ENCODE data around the gene SEMA3F.

SEMA3F gene

GRCh38 chr3:50203809-50204803, 49.0 kb downstream of the SEMA3F start:
- no peak for TF ChIP-seq ARNT (IDR thresholded peaks at IDR 0.05)
- no peak for DNase-seq (ENCODE audit: extremely low spot score)
- POLR2A ChIA-PET, result interaction anchor here (1.0 to 2.6 kb wide), 11 partner anchors 9 to 146 kb away, joined by 3 to 13 read pairs (median 3); partner anchors contain the start of genes CYB561D2, GNAI2 and NPRL2
- CTCF ChIA-PET, result interaction anchor here (1.0 to 3.8 kb wide), 6 partner anchors 10 to 48 kb away, joined by 3 to 16 read pairs (median 3); no protein-coding TSS in a partner anchor

GRCh38 chr3:50204804-50205412, 49.8 kb downstream of the SEMA3F start, which contains the start of gene SLC38A3:
SLC38A3 (plus strand) TSS chr3:50205271; CDS start chr3:50214200, 8,929 bp downstream.
- ChIA-PET CTCF (interaction anchor here (1.1 to 3.8 kb wide), 4 partner anchors 10 to 21 kb away, joined by 3 to 16 read pairs (median 3); no protein-coding TSS in a partner anchor), POLR2A (interaction anchor here (1.0 to 2.6 kb wide), 8 partner anchors 10 to 146 kb away, joined by 3 to 13 read pairs (median 3); partner anchors contain the start of genes CYB561D2 and NPRL2)
- peak; percentile 84 for DNase-seq (ENCODE audit: extremely low spot score)

DNA sequence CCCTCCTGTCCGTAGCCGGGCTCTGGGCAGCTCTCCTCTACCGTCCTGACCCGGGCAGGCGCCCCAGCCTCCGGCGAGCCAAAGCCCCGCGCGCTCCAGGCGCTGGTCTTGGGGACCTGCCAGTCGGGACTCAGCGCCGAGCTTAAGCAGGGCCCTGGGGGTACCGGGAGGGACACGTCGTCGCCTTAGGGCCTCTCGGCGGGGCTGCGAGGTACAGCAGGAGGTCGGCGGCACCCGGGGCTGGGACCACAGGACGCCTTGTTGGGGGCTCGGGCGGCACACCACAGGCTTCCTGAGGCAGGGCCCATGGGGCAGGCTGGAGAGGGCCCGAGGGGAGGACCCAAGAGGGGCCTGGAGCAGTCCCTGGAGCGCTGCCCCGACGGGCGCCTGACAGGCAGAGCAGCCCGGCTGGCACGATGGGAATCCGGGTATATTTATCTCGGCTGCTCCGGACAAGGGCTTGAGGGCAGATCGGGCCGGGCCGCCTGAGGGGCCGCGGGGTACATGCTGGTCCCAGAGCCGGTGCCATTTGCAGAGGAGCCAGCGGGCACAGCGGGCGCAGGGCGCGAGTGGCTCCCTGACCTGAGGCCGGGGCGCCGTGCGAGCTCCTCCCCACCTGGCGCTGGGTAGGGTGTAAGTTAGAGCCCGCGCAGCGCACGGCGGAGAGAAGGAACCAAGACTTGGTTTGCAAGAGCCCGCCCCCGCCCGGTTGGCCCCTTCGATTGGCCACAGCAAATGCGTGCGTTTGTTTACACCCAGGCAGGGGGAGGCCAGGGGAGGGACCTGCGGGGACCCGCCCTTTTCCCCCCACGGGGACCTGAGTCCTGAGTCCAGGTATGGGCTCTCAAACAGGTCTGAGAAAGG, 50.5 kb downstream of the SEMA3F start:
- ChIA-PET POLR2A (interaction anchor here (1.0 to 2.6 kb wide), 8 partner anchors 10 to 145 kb away, joined by 3 to 13 read pairs (median 3); partner anchors contain the start of genes CYB561D2 and NPRL2), CTCF (interaction anchor here (1.1 to 3.8 kb wide), 4 partner anchors 11 to 21 kb away, joined by 3 to 16 read pairs (median 3); no protein-coding TSS in a partner anchor)
- TF ChIP-seq L3MBTL2 (conservative IDR thresholded peaks at IDR 0.05), result peak; percentile 70; the same call in 1 of the 2 replicates
- TF ChIP-seq HDGF (IDR thresholded peaks at IDR 0.05; ENCODE audit: borderline replicate concordance), result no peak
- peak; percentile 25 for DNase-seq (ENCODE audit: extremely low spot score)

More at GRCh38 chr3:50204804-50205412, 49.8 kb downstream of the SEMA3F start, which contains the start of gene SLC38A3:
- no peak for TF ChIP-seq LEF1 (IDR thresholded peaks at IDR 0.05; ENCODE audit: borderline replicate concordance)
- no peak for TF ChIP-seq FOXM1 (IDR thresholded peaks at IDR 0.05; ENCODE audit: borderline replicate concordance)
- no peak for TF ChIP-seq L3MBTL2 (conservative IDR thresholded peaks at IDR 0.05)
- no peak for TF ChIP-seq ZNF384 (IDR thresholded peaks at IDR 0.05)
- no peak for TF ChIP-seq BHLHE40 (IDR thresholded peaks at IDR 0.05; ENCODE audit: borderline replicate concordance)
- no peak for TF ChIP-seq SP1 (IDR thresholded peaks at IDR 0.05)
- TF ChIP-seq SUZ12 (IDR thresholded peaks at IDR 0.05), result no peak
- TF ChIP-seq, protein P1, sequence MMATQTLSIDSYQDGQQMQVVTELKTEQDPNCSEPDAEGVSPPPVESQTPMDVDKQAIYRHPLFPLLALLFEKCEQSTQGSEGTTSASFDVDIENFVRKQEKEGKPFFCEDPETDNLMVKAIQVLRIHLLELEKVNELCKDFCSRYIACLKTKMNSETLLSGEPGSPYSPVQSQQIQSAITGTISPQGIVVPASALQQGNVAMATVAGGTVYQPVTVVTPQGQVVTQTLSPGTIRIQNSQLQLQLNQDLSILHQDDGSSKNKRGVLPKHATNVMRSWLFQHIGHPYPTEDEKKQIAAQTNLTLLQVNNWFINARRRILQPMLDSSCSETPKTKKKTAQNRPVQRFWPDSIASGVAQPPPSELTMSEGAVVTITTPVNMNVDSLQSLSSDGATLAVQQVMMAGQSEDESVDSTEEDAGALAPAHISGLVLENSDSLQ (IDR thresholded peaks at IDR 0.05), result no peak
- no peak for TF ChIP-seq FOXA1 (IDR thresholded peaks at IDR 0.05)
- TF ChIP-seq NFRKB (IDR thresholded peaks at IDR 0.05), result no peak
- no peak for TF ChIP-seq ELF4 (IDR thresholded peaks at IDR 0.05)
- TF ChIP-seq ARNT (IDR thresholded peaks at IDR 0.05), result no peak

GRCh38 chr3:50207359-50208042, 52.4 kb downstream of the SEMA3F start:
- ChIA-PET CTCF (no interaction called here), POLR2A (no interaction called here)
- TF ChIP-seq FOXK2 (IDR thresholded peaks at IDR 0.05) (no peak), FOXA1 (IDR thresholded peaks at IDR 0.05) (no peak), FOXM1 (IDR thresholded peaks at IDR 0.05; ENCODE audit: borderline replicate concordance) (no peak), NFRKB (IDR thresholded peaks at IDR 0.05) (no peak), LEF1 (IDR thresholded peaks at IDR 0.05; ENCODE audit: borderline replicate concordance) (no peak), ARNT (IDR thresholded peaks at IDR 0.05) (no peak), HDGF (IDR thresholded peaks at IDR 0.05; ENCODE audit: borderline replicate concordance) (no peak), TARDBP (IDR thresholded peaks at IDR 0.05) (no peak), SUZ12 (IDR thresholded peaks at IDR 0.05) (no peak), SP1 (IDR thresholded peaks at IDR 0.05) (no peak), CTBP1 (IDR thresholded peaks at IDR 0.05; ENCODE audit: borderline replicate concordance) (no peak), ELF4 (IDR thresholded peaks at IDR 0.05) (no peak), ZNF384 (IDR thresholded peaks at IDR 0.05) (no peak), L3MBTL2 (conservative IDR thresholded peaks at IDR 0.05) (no peak), BHLHE40 (IDR thresholded peaks at IDR 0.05; ENCODE audit: borderline replicate concordance) (no peak)
- TF ChIP-seq, protein P1 (IDR thresholded peaks at IDR 0.05), result no peak

GRCh38 chr3:50208677-50209344, 53.7 kb downstream of the SEMA3F start:
- TF ChIP-seq CTBP1 (IDR thresholded peaks at IDR 0.05; ENCODE audit: borderline replicate concordance) (no peak), ELF4 (IDR thresholded peaks at IDR 0.05) (no peak), ZNF384 (IDR thresholded peaks at IDR 0.05) (no peak), HDGF (IDR thresholded peaks at IDR 0.05; ENCODE audit: borderline replicate concordance) (no peak), FOXK2 (IDR thresholded peaks at IDR 0.05) (no peak), ARNT (IDR thresholded peaks at IDR 0.05) (no peak), FOXM1 (IDR thresholded peaks at IDR 0.05; ENCODE audit: borderline replicate concordance) (no peak), TARDBP (IDR thresholded peaks at IDR 0.05) (no peak), SP1 (IDR thresholded peaks at IDR 0.05) (no peak), L3MBTL2 (conservative IDR thresholded peaks at IDR 0.05) (no peak), SUZ12 (IDR thresholded peaks at IDR 0.05) (no peak), BHLHE40 (IDR thresholded peaks at IDR 0.05; ENCODE audit: borderline replicate concordance) (no peak), FOXA1 (IDR thresholded peaks at IDR 0.05) (no peak)
- TF ChIP-seq, protein P1 (IDR thresholded peaks at IDR 0.05), result no peak
- CTCF ChIA-PET, result interaction anchor here (0.6 to 1.8 kb wide), 3 partner anchors 11 to 21 kb away, joined by 3 to 8 read pairs (median 4); no protein-coding TSS in a partner anchor
- POLR2A ChIA-PET, result interaction anchor here (1.9 kb wide), 1 partner anchor 19 kb away, joined by 6 read pairs; no protein-coding TSS in a partner anchor
- no peak for DNase-seq (ENCODE audit: extremely low spot score)

More at GRCh38 chr3:50207359-50208042, 52.4 kb downstream of the SEMA3F start:
- no peak for DNase-seq (ENCODE audit: extremely low spot score)

Data from HEK293T (cell line).